Renal cortical epithelial cell (primary cell): Measurements from ENCODE around the gene INPP5K. TPM values are rescaled to one million over a fixed set of nuclear protein-coding genes. Genes with fewer than 3 reads are reported as not detected.
"Not testable (repeated sequence)": the region's sequence is repeated elsewhere in the genome, so short reads cannot be mapped to it uniquely, and the experiment has no call there.

Experiments
- DNase-seq: peaks from one replicate; pipeline ENCODE4 v3.0.0-alpha.2; 2011; ENCODE audit warnings: low read depth
- total RNA-seq: library from RNA; depleted of rRNA; stranded (reverse); fragments of >200 nt; gene quantifications from 2 replicates; pipeline ENCODE4 v1.2.3, GENCODE V29; 2014

Gene INPP5K
- total RNA-seq, 1 donor from 2014 or later, result 26.5 TPM

DNA sequence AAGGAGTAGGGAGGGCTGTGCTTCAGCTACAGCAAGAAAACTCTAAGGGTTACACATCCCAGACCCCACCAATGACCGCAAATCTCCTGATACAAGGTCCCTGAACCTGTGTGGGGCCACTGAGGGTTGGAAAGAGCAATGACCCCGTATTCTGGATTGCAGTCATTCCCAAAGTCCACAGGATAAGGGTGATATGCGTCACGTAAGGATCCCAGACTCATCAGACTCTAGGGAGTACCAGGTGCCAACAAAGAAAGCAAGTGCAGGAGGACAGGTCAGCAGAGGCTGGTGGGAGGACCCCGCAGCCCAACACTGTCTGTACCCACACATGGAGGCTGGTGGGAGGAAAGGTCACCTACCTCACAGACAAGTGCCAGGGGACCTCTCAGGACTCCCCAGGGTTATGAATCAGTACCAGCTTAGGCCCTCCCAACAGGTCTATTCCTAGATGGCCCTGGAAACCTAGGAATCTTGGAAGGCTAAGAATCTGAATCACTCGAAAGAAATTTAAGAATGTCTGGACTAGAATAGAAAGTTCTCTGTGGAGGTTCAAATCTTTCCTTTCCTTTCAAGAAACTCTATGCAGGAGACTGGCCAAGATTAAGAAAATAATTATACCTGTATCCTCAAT, 30.0 kb upstream of the INPP5K start:
- no peak for DNase-seq

- DNase-seq, result no peak
Observed at GRCh38 chr17:1545618-1546017, 29.2 kb upstream of the INPP5K start.

- DNase-seq, result no peak
Observed at GRCh38 chr17:1542316-1542715, 25.9 kb upstream of the INPP5K start.

- no peak for DNase-seq
Observed at GRCh38 chr17:1541367-1541904, 25.0 kb upstream of the INPP5K start.

GRCh38 chr17:1539811-1540210, 23.4 kb upstream of the INPP5K start:
- DNase-seq, result no peak

DNA sequence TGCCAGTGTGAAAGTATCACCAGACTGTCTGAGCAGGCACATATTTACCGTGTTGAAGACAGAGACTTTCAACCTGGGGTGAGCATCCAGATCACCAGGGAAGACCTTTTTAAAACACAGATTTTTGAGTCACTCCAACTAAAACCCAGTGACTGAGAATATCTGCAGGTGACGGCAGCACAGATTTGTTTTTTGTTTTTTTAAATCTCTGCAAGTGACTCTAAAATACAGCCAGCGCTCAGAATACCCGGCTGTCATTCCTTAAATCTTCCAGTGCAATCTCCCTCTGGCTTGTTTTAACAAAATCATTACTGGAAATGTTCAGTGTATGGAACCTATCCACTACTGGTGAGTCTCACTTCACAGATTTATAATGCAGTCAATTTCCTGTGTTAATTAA, 19.3 kb upstream of the INPP5K start:
- DNase-seq, result no peak

DNA sequence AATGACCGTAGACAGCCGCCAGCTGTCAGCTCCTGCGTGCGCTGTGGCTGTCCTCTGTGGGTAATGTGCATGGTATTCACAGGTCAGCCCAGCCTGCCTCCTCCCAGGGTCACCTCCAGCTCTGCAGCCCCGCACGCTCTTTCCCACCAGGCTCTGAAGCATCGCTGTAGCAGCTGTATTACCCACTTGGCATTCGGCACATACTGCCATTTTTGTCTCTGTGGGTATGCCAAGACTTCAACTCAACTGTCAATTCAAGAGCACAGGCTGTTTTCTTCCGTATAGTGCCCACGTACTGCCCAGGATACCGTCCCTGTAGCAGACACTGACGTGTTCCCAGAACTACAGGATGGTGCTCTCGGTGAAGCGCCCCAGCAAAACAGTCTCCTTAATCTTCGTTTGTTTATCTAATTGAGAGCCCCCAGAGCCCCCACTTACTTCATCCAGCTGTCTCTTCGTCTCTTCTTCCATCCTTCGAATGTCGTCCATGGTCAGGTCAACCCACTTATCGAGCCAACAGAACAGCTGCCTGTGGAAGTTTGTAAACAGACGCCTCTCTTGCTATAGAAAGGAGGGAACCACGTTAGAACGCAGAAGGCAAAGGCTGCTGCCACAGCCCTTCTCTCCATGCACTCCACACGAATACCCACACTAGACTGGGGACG, 17.4 kb upstream of the INPP5K start:
- DNase-seq, result no peak

GRCh38 chr17:1532836-1533602, 16.6 kb upstream of the INPP5K start:
- DNase-seq, result no peak

DNA sequence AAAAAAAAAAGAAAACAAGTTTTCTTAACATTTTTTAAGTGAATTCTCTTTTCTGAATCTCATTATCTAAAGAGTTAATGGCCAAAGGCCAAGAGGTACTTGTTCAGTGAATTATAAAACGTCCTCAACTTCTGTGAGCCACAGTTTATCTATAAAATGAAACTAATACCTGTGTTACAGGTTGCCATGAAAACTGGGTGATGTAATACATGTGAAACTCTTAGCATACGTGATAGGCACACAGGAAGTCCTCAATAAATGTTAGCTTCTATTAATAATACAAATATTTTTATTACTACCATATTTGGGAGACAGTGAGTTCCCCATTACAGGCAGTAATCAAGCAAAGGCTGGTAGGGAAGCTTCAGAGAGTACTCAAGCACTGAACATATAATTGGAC, 13.5 kb upstream of the INPP5K start:
- no peak for DNase-seq

DNA sequence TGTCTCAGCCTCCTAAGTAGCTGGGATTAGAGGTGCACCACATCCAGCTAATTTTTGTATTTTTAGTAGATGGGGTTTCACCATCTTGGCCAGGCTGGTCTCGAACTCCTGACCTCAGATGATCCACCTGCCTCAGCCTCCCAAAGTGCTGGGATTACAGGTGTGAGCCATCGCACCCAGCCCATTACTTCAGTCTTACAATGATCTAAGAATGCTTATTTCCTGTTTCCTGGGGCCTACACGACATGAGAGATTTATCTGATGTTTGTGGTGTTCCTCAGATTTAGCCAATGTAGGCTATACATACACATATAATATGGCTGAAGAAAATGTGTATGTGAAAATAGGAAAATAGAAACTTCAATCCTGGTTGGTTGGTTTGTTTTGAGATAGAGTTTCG, 10.5 kb upstream of the INPP5K start:
- DNase-seq, result not testable (repeated sequence)

GRCh38 chr17:1522626-1523025, 6.2 kb upstream of the INPP5K start:
- no peak for DNase-seq

DNA sequence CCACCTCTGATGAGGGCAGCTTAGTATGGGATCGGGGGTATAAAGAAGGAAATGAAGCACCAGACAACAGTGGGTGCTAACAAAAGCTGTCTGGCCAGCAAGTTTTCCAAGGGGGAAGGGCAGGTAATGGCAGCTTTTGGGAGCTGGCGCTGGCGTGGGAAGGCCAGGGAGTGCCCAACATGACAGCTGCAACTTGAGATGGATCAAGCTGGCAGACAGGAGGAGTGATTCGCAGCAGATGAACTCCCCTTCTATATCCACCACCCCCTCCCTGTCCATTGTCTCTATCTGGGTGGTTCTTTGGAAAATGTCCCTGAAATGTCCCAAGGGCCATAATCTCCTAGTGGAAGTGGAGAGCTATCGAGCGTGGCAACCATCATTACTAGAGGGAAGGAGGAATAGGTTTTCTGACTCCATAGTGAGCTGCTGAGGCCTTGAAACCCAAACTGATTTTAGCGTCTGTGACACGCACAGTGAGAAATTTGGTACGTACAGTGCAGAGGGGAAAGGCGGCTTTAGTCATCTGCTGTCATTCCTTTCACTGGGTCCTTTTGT, 4.8 kb upstream of the INPP5K start:
- no peak for DNase-seq

GRCh38 chr17:1519678-1520077, 3.3 kb upstream of the INPP5K start:
- DNase-seq, result no peak

DNA sequence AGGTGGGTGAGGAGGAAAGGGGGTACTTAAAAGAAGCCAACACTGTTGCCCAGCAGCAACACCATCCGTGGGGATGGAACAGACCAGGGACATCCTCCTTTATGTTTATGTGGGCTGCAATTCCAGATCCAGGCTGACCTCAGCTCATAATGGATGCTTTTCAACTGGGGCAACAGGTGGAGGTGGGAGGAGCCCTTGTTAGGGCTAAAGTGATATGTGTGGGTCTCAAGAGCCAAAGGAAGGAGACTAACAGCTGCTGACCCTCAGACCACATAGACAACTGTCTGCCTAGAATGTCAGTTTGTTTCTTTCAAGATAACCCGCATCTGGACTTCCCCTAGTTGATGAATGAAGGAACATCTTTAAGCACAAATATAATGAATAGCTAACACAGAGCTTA, 2.0 kb upstream of the INPP5K start:
- DNase-seq, result no peak

DNA sequence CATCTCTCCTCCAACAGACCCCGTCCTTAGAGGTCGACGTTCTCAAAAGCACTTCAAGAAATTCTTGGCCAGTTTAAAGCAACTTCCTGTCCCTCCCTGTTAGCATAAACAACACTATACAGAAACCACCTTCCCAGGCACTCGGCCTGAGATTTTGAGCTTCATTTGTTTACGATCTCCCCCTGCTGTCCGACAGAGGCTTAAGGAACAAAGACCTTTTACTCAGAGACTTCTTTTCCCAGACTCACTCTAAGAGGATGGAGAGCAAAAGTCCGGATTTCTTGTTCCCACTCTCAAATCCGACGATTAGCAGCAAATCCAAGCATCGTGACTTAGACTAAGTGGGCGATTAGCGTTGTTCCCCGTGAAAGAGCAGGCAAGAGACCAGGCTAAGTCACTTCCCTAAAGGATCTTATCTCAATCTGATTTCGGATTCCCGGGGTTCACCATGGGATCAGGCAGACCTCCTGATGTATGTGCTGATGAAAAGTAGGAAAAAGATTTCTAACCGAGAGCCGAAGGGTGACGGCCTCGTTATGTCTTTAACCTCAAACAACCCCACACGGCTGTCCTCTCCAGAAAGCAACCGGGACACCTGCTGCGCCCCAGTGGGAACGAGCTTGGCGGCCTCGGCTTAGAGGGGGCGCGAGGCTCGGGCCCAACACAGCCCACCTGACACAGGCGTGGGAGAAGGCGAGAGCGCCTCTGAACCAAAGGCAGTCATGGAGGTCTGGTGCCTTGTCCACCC, 598 bp downstream of the INPP5K start:
- DNase-seq, result peak; percentile 88

- no peak for DNase-seq
Observed at GRCh38 chr17:1512351-1512750, 4.1 kb downstream of the INPP5K start.

- DNase-seq, result peak; percentile 65
Observed at GRCh38 chr17:1511756-1512321, 4.6 kb downstream of the INPP5K start.

- DNase-seq, result no peak
Observed at GRCh38 chr17:1511290-1511689, 5.1 kb downstream of the INPP5K start.

DNA sequence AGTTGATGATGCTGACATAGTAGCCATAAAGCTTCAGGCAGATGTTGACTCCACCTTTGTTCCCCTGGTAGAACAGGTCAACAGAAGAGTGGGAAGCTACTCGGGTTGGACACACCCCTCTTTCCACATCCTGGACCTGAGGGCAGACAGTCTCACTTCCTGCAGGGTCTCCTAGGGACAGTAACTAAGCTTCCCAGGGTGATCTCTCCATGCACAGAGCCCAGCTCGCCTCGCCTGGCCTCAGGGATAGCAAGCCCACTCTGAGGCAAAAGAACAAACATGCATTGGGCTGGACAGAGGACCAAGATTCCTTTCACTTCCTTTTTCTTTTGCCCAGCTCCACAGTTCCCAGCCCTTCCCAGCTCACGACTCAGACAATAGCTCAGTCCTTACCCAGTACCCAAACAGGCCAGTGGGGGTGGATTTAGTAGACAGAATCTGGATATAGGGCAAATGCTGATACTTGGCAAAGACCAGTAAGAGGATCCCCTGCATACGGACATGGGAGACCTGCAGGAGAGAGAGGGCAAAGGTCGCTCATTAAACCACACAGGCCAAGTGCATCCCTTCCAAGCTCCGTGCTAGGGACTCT, 7.0 kb downstream of the INPP5K start:
- DNase-seq, result no peak

DNA sequence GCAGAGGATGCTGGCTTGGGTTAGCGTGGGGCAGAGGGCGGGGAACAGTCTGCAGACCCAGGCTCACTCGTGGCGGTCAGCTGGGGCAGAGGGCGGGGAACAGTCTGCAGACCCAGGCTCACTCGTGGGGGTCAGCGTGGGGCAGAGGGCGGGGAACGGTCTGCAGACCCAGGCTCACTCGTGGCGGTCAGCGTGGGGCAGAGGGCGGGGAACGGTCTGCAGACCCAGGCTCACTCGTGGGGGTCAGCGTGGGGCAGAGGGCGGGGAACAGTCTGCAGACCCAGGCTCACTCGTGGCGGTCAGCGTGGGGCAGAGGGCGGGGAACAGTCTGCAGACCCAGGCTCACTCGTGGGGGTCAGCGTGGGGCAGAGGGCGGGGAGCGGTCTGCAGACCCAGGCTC, 7.7 kb downstream of the INPP5K start:
- DNase-seq, result not testable (repeated sequence)

DNA sequence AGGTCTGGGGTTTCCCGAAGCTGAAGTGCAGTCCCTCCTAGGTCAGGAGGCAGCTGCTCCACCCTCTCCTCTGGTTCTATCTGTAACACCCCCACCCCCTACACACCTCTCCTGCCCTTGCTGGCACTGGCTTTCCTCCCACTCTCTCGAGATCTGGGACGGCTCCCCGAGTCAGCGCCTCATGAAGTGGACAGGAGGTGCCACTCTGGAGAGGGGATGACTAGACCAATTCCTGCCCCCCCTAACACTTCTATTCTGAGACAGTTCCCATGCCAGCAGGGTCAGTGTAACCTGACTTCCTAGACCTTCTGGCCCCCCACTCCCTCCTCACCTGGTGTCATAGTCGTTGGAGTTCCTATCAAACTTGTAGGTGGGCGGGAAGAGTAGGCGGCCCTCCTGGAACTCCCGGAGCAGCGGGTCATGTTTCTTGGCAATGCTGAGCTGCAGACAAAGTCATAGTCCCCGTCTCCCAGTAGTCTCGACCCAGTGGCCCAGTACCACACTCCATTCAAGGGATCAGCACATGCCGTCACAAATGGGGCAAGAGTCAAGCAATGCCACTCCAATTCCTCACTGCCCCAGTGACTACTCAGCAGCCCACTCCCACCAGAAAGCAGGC, 9.7 kb downstream of the INPP5K start:
- no peak for DNase-seq
